Adrenal gland (tissue), 5 donors: ENCODE data around the gene RNLS.

Source experiments
- CTCF ChIP-seq, 6 experiments: fragments of 450-650 bp in 4 of 6; fragments of 200-600 bp in 2 of 6; sonication (generic) in 1 of 6; IDR thresholded peaks; 1 replicate in 5 of 6; 2 replicates in 1 of 6; pipeline versions ENCODE4 v1.5.1 to v1.8.0; 2016 to 2021; ENCODE audit warnings: antibody characterized with exemption in 6 of 6, mild to moderate bottlenecking in 2 of 6, moderate library complexity in 1 of 6
- POLR2A ChIP-seq, 2 donors: fragments of 450-650 bp; IDR thresholded peaks; one replicate each; pipeline ENCODE4 v1.6.1; 2017; ENCODE audit warnings: antibody characterized with exemption in 2 of 2, mild to moderate bottlenecking in 2 of 2, moderate library complexity in 1 of 2
- donor health status: DM: no; HTN: no; CAD: no.

GRCh38 chr10:88370713-88371112 is 212.4 kb downstream of the RNLS start:
- no peak for TF ChIP-seq CTCF (IDR thresholded peaks at IDR 0.05)
- no peak for TF ChIP-seq POLR2A (IDR thresholded peaks at IDR 0.05)
